Fibroblast of lung (primary cell): Measurements from ENCODE around the gene NPR2.

Source experiments
- EZH2 ChIP-seq: IDR thresholded peaks from 2 replicates; pipeline ENCODE4 v1.5.1; 2012; ENCODE audit warnings: low read length, control low read depth, mild to moderate bottlenecking; ENCODE audit errors: missing control alignments
- TF ChIP-seq, protein P1 (sequence below), 2 donors: IDR thresholded peaks in 1 of 2; conservative IDR thresholded peaks in 1 of 2; 1 replicate in 1 of 2; 2 replicates in 1 of 2; pipeline ENCODE4 v1.5.1; 2011 to 2012; ENCODE audit warnings: low read length in 2 of 2, control low read depth in 1 of 2, inconsistent platforms in 1 of 2, low read depth in 1 of 2, mild to moderate bottlenecking in 1 of 2

DNA sequence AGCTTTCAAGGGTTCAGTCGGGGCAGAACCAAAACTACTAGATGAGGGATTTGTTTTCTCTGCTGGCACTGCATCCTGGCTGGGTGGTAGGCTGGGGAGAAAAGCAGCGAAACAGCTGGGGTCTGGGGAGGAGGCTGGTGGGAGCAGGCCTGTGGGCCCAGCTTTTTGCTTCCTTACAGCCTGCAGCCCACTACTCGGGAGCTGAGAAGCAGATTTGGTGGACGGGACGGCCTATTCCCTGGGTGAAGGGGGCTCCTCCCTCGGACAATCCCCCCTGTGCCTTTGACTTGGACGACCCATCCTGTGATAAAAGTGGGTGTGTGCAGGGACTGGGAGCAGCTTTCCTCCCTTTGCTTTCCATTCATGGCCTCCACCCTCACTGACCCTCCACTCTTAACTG, 9.1 kb downstream of the NPR2 start:
- TF ChIP-seq, protein P1, sequence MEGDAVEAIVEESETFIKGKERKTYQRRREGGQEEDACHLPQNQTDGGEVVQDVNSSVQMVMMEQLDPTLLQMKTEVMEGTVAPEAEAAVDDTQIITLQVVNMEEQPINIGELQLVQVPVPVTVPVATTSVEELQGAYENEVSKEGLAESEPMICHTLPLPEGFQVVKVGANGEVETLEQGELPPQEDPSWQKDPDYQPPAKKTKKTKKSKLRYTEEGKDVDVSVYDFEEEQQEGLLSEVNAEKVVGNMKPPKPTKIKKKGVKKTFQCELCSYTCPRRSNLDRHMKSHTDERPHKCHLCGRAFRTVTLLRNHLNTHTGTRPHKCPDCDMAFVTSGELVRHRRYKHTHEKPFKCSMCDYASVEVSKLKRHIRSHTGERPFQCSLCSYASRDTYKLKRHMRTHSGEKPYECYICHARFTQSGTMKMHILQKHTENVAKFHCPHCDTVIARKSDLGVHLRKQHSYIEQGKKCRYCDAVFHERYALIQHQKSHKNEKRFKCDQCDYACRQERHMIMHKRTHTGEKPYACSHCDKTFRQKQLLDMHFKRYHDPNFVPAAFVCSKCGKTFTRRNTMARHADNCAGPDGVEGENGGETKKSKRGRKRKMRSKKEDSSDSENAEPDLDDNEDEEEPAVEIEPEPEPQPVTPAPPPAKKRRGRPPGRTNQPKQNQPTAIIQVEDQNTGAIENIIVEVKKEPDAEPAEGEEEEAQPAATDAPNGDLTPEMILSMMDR (conservative IDR thresholded peaks at IDR 0.05 in 1 of 2, IDR thresholded peaks at IDR 0.05 in 1 of 2; ENCODE audit: low read depth in 1 of 2, low read length in 2 of 2), result no peak
- TF ChIP-seq EZH2, result no peak
